Karpas-422 (cell line): Measurements from ENCODE around the gene ASB1. TPM values are rescaled to one million over a fixed set of nuclear protein-coding genes. Genes with fewer than 3 reads are reported as not detected.

Experiments
- DNase-seq: peaks from one replicate; pipeline ENCODE4 v3.0.0-alpha.2; 2015
- H2AFZ ChIP-seq: fragments of 200-600 bp; sonication (generic); 2 replicates; pipeline ENCODE4 v1.6.1; 2014; ENCODE audit warnings: antibody characterized with exemption, low read length, mixed read lengths
- H3K27ac ChIP-seq: fragments of 200-600 bp; sonication (generic); 2 replicates; pipeline ENCODE4 v1.5.1; 2014; ENCODE audit warnings: mild to moderate bottlenecking, low read length, moderate library complexity
- H3K27me3 ChIP-seq: fragments of 200-600 bp; sonication (generic); 2 replicates; pipeline ENCODE4 v1.6.1; 2014; ENCODE audit warnings: low read length, mixed read lengths
- H3K36me3 ChIP-seq: fragments of 200-600 bp; sonication (generic); 2 replicates; pipeline ENCODE4 v1.6.1; 2014; ENCODE audit warnings: low read length, mixed read lengths; ENCODE audit not compliant: insufficient read depth
- H3K4me1 ChIP-seq: fragments of 200-600 bp; sonication (generic); 2 replicates; pipeline ENCODE4 v1.6.1; 2014; ENCODE audit warnings: mild to moderate bottlenecking, low read length, mixed read lengths
- H3K4me2 ChIP-seq: fragments of 200-600 bp; sonication (generic); 2 replicates; pipeline ENCODE4 v1.6.1; 2014; ENCODE audit warnings: low read length, low read depth, mild to moderate bottlenecking; ENCODE audit not compliant: poor library complexity, severe bottlenecking
- H3K4me3 ChIP-seq: fragments of 200-600 bp; sonication (generic); 2 replicates; pipeline ENCODE4 v1.5.1; 2014; ENCODE audit warnings: mild to moderate bottlenecking, antibody characterized with exemption, low read length, mixed read lengths
- H3K79me2 ChIP-seq: fragments of 200-600 bp; sonication (generic); 2 replicates; pipeline ENCODE4 v1.6.1; 2014; ENCODE audit warnings: mild to moderate bottlenecking, low read length, mixed read lengths
- H3K9ac ChIP-seq: fragments of 200-600 bp; sonication (generic); 2 replicates; pipeline ENCODE4 v1.6.0; 2014; ENCODE audit warnings: low read length
- H3K9me2 ChIP-seq: fragments of 200-600 bp; sonication (generic), shearing (Covaris generic); replicated peaks from 2 replicates; pipeline ENCODE4 v1.6.0; 2014; ENCODE audit warnings: mild to moderate bottlenecking, low read length, moderate library complexity; ENCODE audit not compliant: insufficient read depth
- H3K9me3 ChIP-seq: fragments of 300-700, 200-600 bp; sonication (generic); 2 replicates; pipeline ENCODE4 v1.6.1; 2014; ENCODE audit warnings: low read length, mixed read lengths
- H4K20me1 ChIP-seq: fragments of 200-600 bp; sonication (generic); 2 replicates; pipeline ENCODE4 v1.6.1; 2014; ENCODE audit warnings: mild to moderate bottlenecking, antibody characterized with exemption, low read length, low read depth; ENCODE audit not compliant: insufficient read depth
- total RNA-seq: library from RNA; depleted of rRNA; stranded (reverse); fragments of >200 nt; shearing (Covaris generic); gene quantifications from 2 replicates; pipeline ENCODE4 v1.2.3, GENCODE V29; 2014; ENCODE audit warnings: low replicate concordance

Gene ASB1
- total RNA-seq, 1 experiment from 2014 or later: 25.1 TPM

DNA sequence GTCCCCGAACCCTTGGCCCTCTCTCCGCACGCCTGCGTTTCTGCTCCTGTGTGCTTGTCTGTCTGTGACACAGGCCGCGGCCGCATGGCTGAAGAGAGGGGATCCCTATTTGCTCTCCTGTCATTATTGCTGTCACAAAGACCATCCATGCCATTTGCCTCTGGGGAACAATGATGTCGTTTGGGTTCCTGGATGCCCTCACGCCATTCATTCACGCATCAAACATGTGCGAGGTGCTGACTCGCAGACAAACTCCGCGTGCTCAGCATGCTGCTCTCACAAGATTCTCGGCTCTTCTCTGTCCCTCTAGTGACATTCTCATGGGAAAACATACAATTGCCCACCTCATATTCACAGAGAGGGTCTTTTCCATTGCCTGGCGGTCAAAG is 67.8 kb downstream of the ASB1 start:
- Histone ChIP-seq H3K4me1 (peaks cover 12% of the 10 kb centered on the region), H2AFZ (no peak overlapping the region), H3K27ac (no peak overlapping the region), H3K9me3 (no peaks in the 10 kb centered on the region), H3K4me2 (no peak overlapping the region), H4K20me1 (no peaks in the 10 kb centered on the region), H3K27me3 (no peaks in the 10 kb centered on the region), H3K4me3 (no peak overlapping the region), H3K36me3 (no peaks in the 10 kb centered on the region), H3K9me2 (no peaks in the 10 kb centered on the region), H3K79me2 (no peaks in the 10 kb centered on the region), H3K9ac (no peak overlapping the region)
- no peak for DNase-seq

DNA sequence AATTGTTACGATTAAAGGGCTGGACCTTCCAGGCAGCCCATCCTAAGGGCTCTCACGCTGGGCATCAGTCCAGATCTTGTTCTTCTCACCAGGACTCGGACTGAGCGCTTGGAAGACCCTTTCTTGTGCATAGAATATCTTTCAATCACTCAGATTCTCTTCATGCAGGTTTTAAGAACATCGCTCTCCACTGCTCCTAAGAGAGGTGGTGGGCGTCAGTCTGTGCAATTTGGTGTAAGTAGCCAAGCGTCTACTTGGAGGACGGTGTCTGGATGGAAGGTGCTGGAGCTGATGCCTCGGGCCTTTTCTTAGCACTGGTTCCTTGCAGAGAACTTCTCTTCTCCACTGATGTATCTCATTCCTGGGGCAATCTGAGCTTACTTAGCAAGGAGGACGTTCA is 68.7 kb downstream of the ASB1 start:
- no peaks in the 10 kb centered on the region for H4K20me1 ChIP-seq
- no peak overlapping the region for H3K4me3 ChIP-seq
- H3K36me3 ChIP-seq: no peaks in the 10 kb centered on the region
- H3K27me3 ChIP-seq: no peaks in the 10 kb centered on the region
- no peaks in the 10 kb centered on the region for H3K9me3 ChIP-seq
- no peak overlapping the region for H3K27ac ChIP-seq
- no peak for DNase-seq
- H3K4me1 ChIP-seq: peaks cover 12% of the 10 kb centered on the region
- H2AFZ ChIP-seq: no peak overlapping the region
- H3K4me2 ChIP-seq: no peak overlapping the region
- H3K9me2 ChIP-seq: no peaks in the 10 kb centered on the region
- no peak overlapping the region for H3K9ac ChIP-seq
- H3K79me2 ChIP-seq: no peaks in the 10 kb centered on the region

DNA sequence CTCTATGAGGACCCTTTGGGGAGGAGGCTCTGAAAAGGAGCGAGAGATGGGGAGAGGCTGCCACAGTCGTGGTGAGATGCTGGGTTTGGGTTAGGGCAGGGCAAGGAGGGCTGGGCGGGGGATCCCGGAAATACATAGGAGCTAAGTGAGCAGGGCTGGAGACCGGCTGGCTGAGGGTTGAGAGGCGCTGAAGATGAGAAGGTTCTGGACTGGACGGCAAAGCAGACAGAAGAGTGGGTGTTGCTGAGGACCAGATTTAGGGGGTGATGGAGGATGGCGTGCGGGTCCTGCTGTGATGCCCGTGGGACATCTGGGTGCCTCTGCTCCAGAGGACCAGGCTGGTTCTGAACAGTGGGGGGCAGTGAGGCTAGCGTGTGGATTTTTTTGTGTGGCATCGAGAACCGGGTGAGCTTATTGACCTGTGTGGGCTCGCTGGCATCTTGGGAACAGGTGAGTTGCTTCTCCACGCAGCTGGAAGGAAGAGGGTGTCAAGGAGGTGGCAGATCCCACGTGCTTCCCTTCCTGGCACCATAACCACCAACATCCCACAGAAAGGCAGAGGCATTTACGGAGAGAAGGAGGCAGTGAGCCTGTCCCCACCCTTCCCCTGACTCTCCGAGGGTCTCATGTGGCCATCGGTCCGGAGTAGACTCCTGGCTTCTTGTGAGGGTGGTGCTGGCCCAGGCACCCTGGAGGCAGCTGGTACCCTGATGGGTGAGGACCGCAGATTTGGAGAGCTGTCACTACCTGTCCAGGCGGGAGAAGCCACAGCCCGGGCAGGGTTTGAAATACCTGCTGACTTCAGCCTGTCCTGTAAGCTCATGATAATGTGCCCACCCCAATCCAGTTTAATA is 70.3 kb downstream of the ASB1 start:
- no peak overlapping the region for H3K27ac ChIP-seq
- no peaks in the 10 kb centered on the region for H3K27me3 ChIP-seq
- H3K79me2 ChIP-seq: no peaks in the 10 kb centered on the region
- no peaks in the 10 kb centered on the region for H3K36me3 ChIP-seq
- H3K4me1 ChIP-seq: peaks cover 12% of the 10 kb centered on the region
- no peak overlapping the region for H3K9ac ChIP-seq
- DNase-seq: no peak
- H3K4me2 ChIP-seq: no peak overlapping the region
- no peak overlapping the region for H2AFZ ChIP-seq
- no peaks in the 10 kb centered on the region for H4K20me1 ChIP-seq
- no peak overlapping the region for H3K4me3 ChIP-seq
- H3K9me2 ChIP-seq: no peaks in the 10 kb centered on the region
- H3K9me3 ChIP-seq: no peaks in the 10 kb centered on the region

DNA sequence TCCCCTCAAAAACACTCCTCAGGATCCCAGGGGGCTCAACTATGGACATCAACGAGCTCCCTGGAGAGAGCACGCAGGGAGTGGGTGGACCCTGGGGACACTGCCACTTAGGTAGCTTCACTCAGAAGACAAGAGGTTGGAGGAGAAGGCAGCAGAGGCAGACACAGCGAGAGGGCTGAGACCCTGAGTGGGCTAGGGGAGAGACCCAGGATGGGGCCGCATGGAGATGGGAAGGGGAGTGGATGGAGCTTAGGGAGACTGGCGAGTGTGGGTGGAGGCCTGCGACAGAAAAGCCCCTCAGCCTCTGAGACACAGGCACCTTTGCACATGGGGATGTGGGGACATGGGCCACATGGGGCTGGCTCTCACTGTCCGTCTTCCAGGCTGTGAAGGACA is 70.9 kb downstream of the ASB1 start:
- no peaks in the 10 kb centered on the region for H4K20me1 ChIP-seq
- no peaks in the 10 kb centered on the region for H3K9me2 ChIP-seq
- DNase-seq: no peak
- no peaks in the 10 kb centered on the region for H3K79me2 ChIP-seq
- no peak overlapping the region for H3K4me2 ChIP-seq
- no peak overlapping the region for H3K27ac ChIP-seq
- H2AFZ ChIP-seq: no peak overlapping the region
- no peaks in the 10 kb centered on the region for H3K9me3 ChIP-seq
- no peaks in the 10 kb centered on the region for H3K27me3 ChIP-seq
- no peaks in the 10 kb centered on the region for H3K36me3 ChIP-seq
- peaks cover 12% of the 10 kb centered on the region for H3K4me1 ChIP-seq
- no peak overlapping the region for H3K4me3 ChIP-seq
- H3K9ac ChIP-seq: no peak overlapping the region

DNA sequence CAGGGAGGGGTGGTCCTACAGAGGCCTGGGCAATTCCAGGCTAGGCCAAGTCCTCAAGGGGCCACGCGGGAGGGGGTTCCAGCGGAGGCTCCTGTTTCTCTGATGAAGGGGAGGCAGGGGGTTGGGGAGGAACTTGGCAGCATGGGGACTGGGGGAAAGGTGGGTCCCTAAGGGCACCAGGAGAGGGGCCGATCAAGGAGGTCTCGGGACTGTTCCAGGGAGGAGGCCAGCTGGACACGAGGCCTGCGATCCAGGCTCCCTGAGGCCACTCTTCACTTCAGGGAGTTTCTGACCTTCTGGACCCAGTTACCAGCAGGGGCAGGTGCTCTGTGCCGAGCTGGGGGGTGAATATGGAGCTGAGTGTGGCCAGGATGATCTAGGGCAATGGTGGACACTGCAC is 71.5 kb downstream of the ASB1 start:
- no peak for DNase-seq
- Histone ChIP-seq H4K20me1 (no peaks in the 10 kb centered on the region), H3K9ac (no peak overlapping the region), H3K79me2 (no peaks in the 10 kb centered on the region), H3K27ac (no peak overlapping the region), H2AFZ (no peak overlapping the region), H3K27me3 (no peaks in the 10 kb centered on the region), H3K4me2 (no peak overlapping the region), H3K4me1 (peaks cover 12% of the 10 kb centered on the region), H3K4me3 (no peak overlapping the region), H3K9me2 (no peaks in the 10 kb centered on the region), H3K9me3 (no peaks in the 10 kb centered on the region), H3K36me3 (no peaks in the 10 kb centered on the region)

DNA sequence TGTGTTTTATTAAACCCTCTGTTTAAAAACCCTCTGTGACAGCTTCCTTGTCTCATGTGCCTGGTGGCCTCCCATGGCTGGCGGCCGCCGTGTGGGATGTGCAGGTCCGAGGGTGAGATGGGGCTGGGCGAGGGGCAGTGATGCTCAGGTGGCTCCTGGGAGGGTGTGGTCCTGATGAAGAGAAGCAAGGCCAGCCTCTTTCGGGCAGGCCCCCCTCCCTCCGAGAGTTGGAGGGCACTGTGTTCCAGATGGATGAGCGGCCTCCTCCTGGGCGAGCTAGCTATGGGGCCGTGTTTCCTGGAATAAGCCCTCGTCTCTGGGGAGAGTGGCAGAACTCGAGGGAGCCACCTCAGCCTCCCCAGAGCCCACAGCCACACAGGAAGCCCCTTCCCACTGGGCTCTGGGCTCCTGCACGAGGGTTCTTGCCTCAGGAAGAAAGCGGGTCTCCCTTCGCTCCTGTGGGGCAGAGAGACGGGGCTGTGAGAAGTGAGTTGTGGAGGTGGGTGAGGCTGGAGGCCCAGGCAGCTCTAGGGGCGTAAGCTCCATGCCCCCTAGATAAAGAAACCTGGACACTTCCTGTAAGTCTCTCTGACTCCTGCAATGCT is 72.1 kb downstream of the ASB1 start:
- H2AFZ ChIP-seq: no peak overlapping the region
- no peaks in the 10 kb centered on the region for H4K20me1 ChIP-seq
- no peak for DNase-seq
- no peaks in the 10 kb centered on the region for H3K9me2 ChIP-seq
- H3K4me3 ChIP-seq: no peak overlapping the region
- H3K36me3 ChIP-seq: no peaks in the 10 kb centered on the region
- no peak overlapping the region for H3K4me2 ChIP-seq
- no peak overlapping the region for H3K27ac ChIP-seq
- peaks cover 8% of the 10 kb centered on the region for H3K4me1 ChIP-seq
- no peak overlapping the region for H3K9ac ChIP-seq
- no peaks in the 10 kb centered on the region for H3K79me2 ChIP-seq
- H3K27me3 ChIP-seq: no peaks in the 10 kb centered on the region
- H3K9me3 ChIP-seq: no peaks in the 10 kb centered on the region

DNA sequence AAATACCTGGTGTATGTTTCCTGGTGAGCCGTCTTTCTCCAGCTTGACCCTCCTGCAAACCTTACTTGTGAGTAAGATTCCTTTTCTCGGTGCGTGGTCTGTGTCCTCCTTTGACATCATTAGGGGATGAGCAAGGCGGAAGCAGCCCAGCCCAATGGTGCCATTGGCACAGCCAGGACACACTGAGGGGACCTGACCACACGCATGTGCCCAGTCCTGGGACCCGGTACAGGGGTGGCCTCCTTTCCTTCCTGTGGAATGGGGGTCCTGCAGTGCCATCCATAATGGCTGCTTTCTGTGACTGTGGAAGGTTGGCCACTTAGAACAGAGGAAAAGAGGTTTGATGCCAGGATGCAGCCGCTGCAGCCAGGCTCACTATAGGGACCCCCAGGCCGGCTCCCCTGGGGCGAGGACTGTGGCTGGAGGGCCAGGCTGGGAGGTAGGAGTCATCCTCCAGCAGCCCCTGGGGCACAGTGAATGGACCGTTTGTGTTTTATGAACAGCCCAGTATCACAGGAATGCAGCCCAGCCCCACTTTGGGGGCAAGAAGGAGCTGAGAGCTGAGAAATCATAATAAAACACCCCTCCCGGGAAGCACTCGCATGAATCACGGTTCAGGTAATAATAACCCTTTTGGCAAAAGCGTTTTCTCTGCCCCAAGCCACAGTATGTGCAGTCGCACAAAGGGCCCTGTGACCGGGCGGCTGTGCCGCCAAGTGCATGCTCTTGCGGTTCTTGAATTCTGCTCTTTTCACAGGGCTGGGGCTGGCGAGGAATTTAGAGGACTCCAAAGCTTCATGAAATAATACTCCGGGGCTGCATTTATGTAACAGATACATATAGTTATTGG is 73.2 kb downstream of the ASB1 start:
- DNase-seq: no peak
- Histone ChIP-seq H2AFZ (no peak overlapping the region), H3K27me3 (no peaks in the 10 kb centered on the region), H3K9me3 (no peaks in the 10 kb centered on the region), H3K79me2 (no peaks in the 10 kb centered on the region), H3K36me3 (no peaks in the 10 kb centered on the region), H3K27ac (no peak overlapping the region), H4K20me1 (no peaks in the 10 kb centered on the region), H3K9ac (no peak overlapping the region), H3K4me2 (no peak overlapping the region), H3K4me3 (no peak overlapping the region), H3K4me1 (no peaks in the 10 kb centered on the region), H3K9me2 (no peaks in the 10 kb centered on the region)

DNA sequence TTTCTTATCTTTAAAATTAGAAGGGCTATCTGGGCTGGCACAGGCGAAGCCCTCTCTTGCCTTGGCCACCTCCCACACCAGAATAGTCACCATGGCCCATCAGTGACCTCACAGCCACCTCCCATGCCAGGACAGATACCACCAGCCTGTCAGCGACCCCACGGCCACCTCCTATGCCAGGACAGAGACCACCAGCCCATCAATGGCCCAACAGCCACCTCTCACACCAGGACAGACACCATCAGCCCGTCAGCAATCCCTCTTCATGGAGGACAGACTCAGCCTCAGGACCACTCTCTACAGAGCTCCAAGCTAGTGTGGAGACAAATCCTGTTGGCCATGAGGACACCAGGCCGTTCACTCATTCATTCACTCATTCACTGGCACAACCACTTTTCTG is 74.6 kb downstream of the ASB1 start:
- no peaks in the 10 kb centered on the region for H4K20me1 ChIP-seq
- H3K9me3 ChIP-seq: no peaks in the 10 kb centered on the region
- H3K27ac ChIP-seq: no peak overlapping the region
- no peak for DNase-seq
- H2AFZ ChIP-seq: no peak overlapping the region
- H3K9ac ChIP-seq: no peak overlapping the region
- H3K9me2 ChIP-seq: no peaks in the 10 kb centered on the region
- H3K27me3 ChIP-seq: no peaks in the 10 kb centered on the region
- H3K79me2 ChIP-seq: no peaks in the 10 kb centered on the region
- H3K36me3 ChIP-seq: no peaks in the 10 kb centered on the region
- no peak overlapping the region for H3K4me2 ChIP-seq
- H3K4me1 ChIP-seq: no peaks in the 10 kb centered on the region
- H3K4me3 ChIP-seq: no peak overlapping the region
